Common myeloid progenitor, CD34-positive (primary cell): Measurements from ENCODE around the gene ACTN2.

ENCODE experiments used
- CTCF ChIA-PET: fragments of 350-600 bp; sonication (Branson Sonifier 250); formaldehyde crosslinking; loops from one replicate; lab custom pipeline; 2021; ENCODE audit warnings: antibody characterized with exemption; lab: Charles Lee
- POLR2A ChIA-PET: fragments of 350-600 bp; sonication (Branson Sonifier 250); formaldehyde crosslinking; loops from one replicate; lab custom pipeline; 2021; ENCODE audit warnings: antibody characterized with exemption; lab: Charles Lee
- DNase-seq, 3 donors: peaks; one replicate each; pipeline versions ENCODE4 v3.0.0 to v3.0.0-alpha.2; 2013
- H3K27ac ChIP-seq, 2 experiments: 1 replicate in 1 of 2; 2 replicates in 1 of 2; pipeline ENCODE4 v1.7.0; 2013; ENCODE audit warnings: inconsistent platforms in 2 of 2, low read length in 2 of 2, mild to moderate bottlenecking in 2 of 2, low read depth in 1 of 2, moderate library complexity in 1 of 2; ENCODE audit not compliant: severe bottlenecking in 2 of 2, insufficient read depth in 1 of 2, poor library complexity in 1 of 2
- H3K27me3 ChIP-seq, 5 experiments: replicated peaks in 2 of 5; 1 replicate in 3 of 5; 2 replicates in 2 of 5; pipeline versions ENCODE4 v1.6.1 to v1.7.0; 2013; ENCODE audit warnings: low read length in 4 of 5, mild to moderate bottlenecking in 2 of 5, moderate library complexity in 2 of 5, inconsistent platforms in 1 of 5; ENCODE audit not compliant: insufficient read depth in 5 of 5, control insufficient read depth in 4 of 5
- H3K36me3 ChIP-seq, 4 experiments: 1 replicate in 2 of 4; 2 replicates in 2 of 4; pipeline versions ENCODE4 v1.6.1 to v1.7.0; 2013; ENCODE audit warnings: low read length in 3 of 4, control low read depth in 1 of 4, mild to moderate bottlenecking in 1 of 4; ENCODE audit not compliant: control insufficient read depth in 4 of 4, insufficient read depth in 4 of 4
- H3K4me1 ChIP-seq, 4 experiments: 1 replicate in 3 of 4; 2 replicates in 1 of 4; pipeline versions ENCODE4 v1.6.1 to v1.7.1; 2013; ENCODE audit warnings: low read length in 3 of 4, mild to moderate bottlenecking in 3 of 4, control low read depth in 1 of 4, inconsistent platforms in 1 of 4, moderate library complexity in 1 of 4; ENCODE audit not compliant: control insufficient read depth in 4 of 4, insufficient read depth in 4 of 4; ENCODE audit errors: control extremely low read depth in 1 of 4
- H3K4me3 ChIP-seq, 7 experiments: 1 replicate in 4 of 7; 2 replicates in 3 of 7; pipeline versions ENCODE4 v1.5.1 to v1.7.0; 2013; ENCODE audit warnings: mild to moderate bottlenecking in 7 of 7, low read length in 6 of 7, moderate library complexity in 6 of 7, inconsistent platforms in 2 of 7, low read depth in 2 of 7, control low read depth in 1 of 7; ENCODE audit not compliant: insufficient read depth in 4 of 7, control insufficient read depth in 1 of 7; ENCODE audit errors: extremely low read depth in 1 of 7
- H3K9me3 ChIP-seq, 5 experiments: 1 replicate in 4 of 5; 2 replicates in 1 of 5; pipeline versions ENCODE4 v1.6.1 to v1.7.1; 2013; ENCODE audit warnings: low read length in 4 of 5, mild to moderate bottlenecking in 2 of 5, inconsistent platforms in 1 of 5, low read depth in 1 of 5, moderate library complexity in 1 of 5; ENCODE audit not compliant: control insufficient read depth in 4 of 5, insufficient read depth in 2 of 5; ENCODE audit errors: control extremely low read depth in 1 of 5
- WGBS: methylation state at CpG from one replicate; pipeline ENCODE4 v1.1.5; 2013; ENCODE audit not compliant: insufficient coverage; 5-methylcytosine and 5-hydroxymethylcytosine counted together

Gene ACTN2

GRCh38 chr1:236734141-236734765 is 48.0 kb downstream of the ACTN2 start:
- no peak overlapping the region for H3K4me3 ChIP-seq
- H3K9me3 ChIP-seq = no peaks in the 10 kb centered on the region
- no peak overlapping the region for H3K27ac ChIP-seq
- CTCF ChIA-PET = no interaction called here
- peaks cover 0 to 1% (median 0%) of the 10 kb centered on the region in 5 experiments for H3K27me3 ChIP-seq
- no peak for DNase-seq
- POLR2A ChIA-PET = no interaction called here
- 87% methylated on average over 7 of the region's 8 CpGs for WGBS
- H3K36me3 ChIP-seq = no peaks in the 10 kb centered on the region
- no peaks in the 10 kb centered on the region for H3K4me1 ChIP-seq

- no peak overlapping the region for H3K27ac ChIP-seq
- ChIA-PET POLR2A (no interaction called here), CTCF (no interaction called here)
- H3K36me3 ChIP-seq = no peaks in the 10 kb centered on the region
- DNase-seq = no peak
- H3K27me3 ChIP-seq = peaks cover 0 to 1% (median 0%) of the 10 kb centered on the region in 5 experiments
- no peaks in the 10 kb centered on the region for H3K9me3 ChIP-seq
- no peak overlapping the region for H3K4me3 ChIP-seq
- 94% methylated on average over 11 of the region's 15 CpGs for WGBS
- H3K4me1 ChIP-seq = no peaks in the 10 kb centered on the region
Observed at GRCh38 chr1:236736761-236737160, 50.5 kb downstream of the ACTN2 start.

GRCh38 chr1:236741753-236742152 is 55.5 kb downstream of the ACTN2 start:
- Histone ChIP-seq H3K36me3 (no peaks in the 10 kb centered on the region), H3K27ac (no peak overlapping the region), H3K27me3 (no peaks in the 10 kb centered on the region), H3K9me3 (no peaks in the 10 kb centered on the region), H3K4me3 (no peak overlapping the region), H3K4me1 (no peaks in the 10 kb centered on the region)
- POLR2A ChIA-PET = no interaction called here
- WGBS = 84% methylated on average over 11 of the region's 11 CpGs
- CTCF ChIA-PET = interaction anchor here (1.2 kb wide), 1 partner anchor 8 kb away, joined by 3 read pairs; no protein-coding TSS in a partner anchor
- DNase-seq = no peak

GRCh38 chr1:236742421-236743160 is 56.3 kb downstream of the ACTN2 start:
- POLR2A ChIA-PET = no interaction called here
- 95% methylated on average over 4 of the region's 10 CpGs for WGBS
- Histone ChIP-seq H3K4me1 (no peaks in the 10 kb centered on the region), H3K27ac (no peak overlapping the region), H3K36me3 (no peaks in the 10 kb centered on the region), H3K4me3 (no peak overlapping the region), H3K9me3 (no peaks in the 10 kb centered on the region), H3K27me3 (no peaks in the 10 kb centered on the region)
- no peak for DNase-seq
- CTCF ChIA-PET = interaction anchor here (1.2 kb wide), 1 partner anchor 7 kb away, joined by 3 read pairs; no protein-coding TSS in a partner anchor

GRCh38 chr1:236744533-236744932 is 58.2 kb downstream of the ACTN2 start:
- 93% methylated on average over 22 of the region's 22 CpGs for WGBS
- Histone ChIP-seq H3K36me3 (no peaks in the 10 kb centered on the region), H3K4me1 (no peaks in the 10 kb centered on the region), H3K27ac (no peak overlapping the region), H3K9me3 (no peaks in the 10 kb centered on the region), H3K27me3 (no peaks in the 10 kb centered on the region), H3K4me3 (no peak overlapping the region)
- CTCF ChIA-PET = interaction anchor here (1.0 kb wide), 1 partner anchor 14 kb away, joined by 3 read pairs; no protein-coding TSS in a partner anchor
- DNase-seq = no peak
- POLR2A ChIA-PET = no interaction called here

- Histone ChIP-seq H3K4me3 (no peak overlapping the region), H3K27ac (no peak overlapping the region), H3K27me3 (no peaks in the 10 kb centered on the region), H3K36me3 (no peaks in the 10 kb centered on the region), H3K9me3 (no peaks in the 10 kb centered on the region), H3K4me1 (no peaks in the 10 kb centered on the region)
- ChIA-PET CTCF (no interaction called here), POLR2A (no interaction called here)
- no peak for DNase-seq
- whole genome bisulfite sequencing = 77% methylated on average over 4 of the region's 5 CpGs
Observed at GRCh38 chr1:236746785-236747184, 60.5 kb downstream of the ACTN2 start.

GRCh38 chr1:236747311-236747985 is 61.1 kb downstream of the ACTN2 start:
- DNase-seq = no peak
- Histone ChIP-seq H3K27me3 (no peaks in the 10 kb centered on the region), H3K27ac (no peak overlapping the region), H3K9me3 (no peaks in the 10 kb centered on the region), H3K4me3 (no peak overlapping the region), H3K36me3 (no peaks in the 10 kb centered on the region), H3K4me1 (no peaks in the 10 kb centered on the region)
- ChIA-PET POLR2A (no interaction called here), CTCF (no interaction called here)
- WGBS = 97% methylated on average over 6 of the region's 6 CpGs
